Erythroblast (primary cell): ENCODE measurements around the gene SEH1L.
"Not testable (repeated sequence)": the region's sequence is repeated elsewhere in the genome, so short reads cannot be mapped to it uniquely, and the experiment has no call there.

Experiments used
- DNase-seq, 2 experiments: peaks; one replicate each; lab custom pipeline; 2025; lab: John Stamatoyannopoulos, UW
- GATA1 ChIP-seq: IDR thresholded peaks from 2 replicates; pipeline ENCODE4 v1.6.1; 2011; ENCODE audit warnings: low read depth, mild to moderate bottlenecking, control low read depth, low read length, moderate library complexity
- POLR2A ChIP-seq: IDR thresholded peaks from 2 replicates; pipeline ENCODE4 v1.6.1; 2011; ENCODE audit warnings: mild to moderate bottlenecking, low read length

Gene SEH1L

GRCh38 chr18:12960853-12961397 lies 13.1 kb downstream of the SEH1L start:
- no peak for TF ChIP-seq GATA1
- TF ChIP-seq POLR2A = no peak

GRCh38 chr18:12963069-12963468 lies 15.3 kb downstream of the SEH1L start:
- DNase-seq = no peak
- TF ChIP-seq POLR2A (no peak), GATA1 (no peak)

More at GRCh38 chr18:12960853-12961397, 13.1 kb downstream of the SEH1L start:
- DNase-seq = peak; percentile 50 to 54

GRCh38 chr18:12968115-12968514 lies 20.3 kb downstream of the SEH1L start:
- TF ChIP-seq GATA1 (no peak), POLR2A (no peak)
- DNase-seq = no peak

DNA sequence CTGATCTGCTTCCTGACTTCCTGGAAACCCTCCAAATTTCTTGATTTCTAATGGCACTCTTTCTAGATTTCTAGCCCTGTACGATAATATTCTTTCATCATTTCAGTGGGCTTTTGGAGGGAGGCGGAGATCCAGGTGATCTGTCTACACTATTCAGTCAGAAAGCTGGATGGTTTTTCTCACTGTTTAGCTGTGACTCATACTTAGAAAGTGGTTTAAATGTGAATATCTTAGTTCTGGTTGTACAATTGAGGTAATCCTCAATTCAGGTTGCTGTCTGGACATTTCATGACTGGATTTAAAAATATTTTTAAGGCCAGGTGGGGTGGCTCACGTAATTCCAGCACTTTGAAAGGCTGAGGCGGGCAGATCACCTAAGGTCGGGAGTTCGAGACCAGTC lies 20.8 kb downstream of the SEH1L start:
- no peak for TF ChIP-seq POLR2A
- TF ChIP-seq GATA1 = no peak
- DNase-seq = no peak

DNA sequence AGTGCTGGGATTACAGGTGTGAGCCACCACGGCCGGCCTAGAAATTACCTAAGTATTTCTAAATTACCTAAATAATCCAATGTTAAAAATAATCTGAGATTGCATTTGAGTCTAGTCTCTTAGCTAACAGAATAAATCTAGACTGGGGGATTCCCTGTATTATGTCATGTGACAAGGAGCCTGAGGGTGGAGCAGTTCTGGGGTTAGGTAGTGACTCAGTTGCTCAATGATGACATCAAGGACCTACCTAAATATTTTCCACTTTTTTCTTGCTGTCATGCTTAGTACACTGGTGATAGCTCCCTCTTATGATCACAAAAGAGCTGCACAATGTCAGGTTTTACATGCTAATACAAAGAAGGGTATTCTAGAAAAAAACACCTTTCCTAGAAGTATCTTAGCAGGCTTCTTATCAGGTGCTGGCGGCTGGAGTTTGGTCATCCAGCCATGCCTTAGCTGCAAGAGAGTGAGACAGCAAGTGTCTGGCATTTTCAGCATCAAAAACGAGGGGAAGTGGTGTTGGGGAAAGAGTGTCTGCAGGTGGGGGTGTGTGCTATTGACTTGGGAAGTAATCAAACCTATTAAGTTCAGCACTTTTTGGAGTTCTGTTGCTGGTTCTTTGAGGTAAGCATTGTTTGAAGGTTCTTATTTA lies 25.9 kb downstream of the SEH1L start:
- TF ChIP-seq POLR2A = no peak
- no peak for TF ChIP-seq GATA1
- DNase-seq = peak; percentile 21 to 31

GRCh38 chr18:12975488-12975887 lies 27.7 kb downstream of the SEH1L start:
- no peak for DNase-seq
- TF ChIP-seq POLR2A (no peak), GATA1 (no peak)

GRCh38 chr18:12976305-12976704 lies 28.5 kb downstream of the SEH1L start:
- no peak for DNase-seq
- no peak for TF ChIP-seq POLR2A
- no peak for TF ChIP-seq GATA1

GRCh38 chr18:12980065-12980464 lies 32.3 kb downstream of the SEH1L start:
- not testable (repeated sequence) for DNase-seq

DNA sequence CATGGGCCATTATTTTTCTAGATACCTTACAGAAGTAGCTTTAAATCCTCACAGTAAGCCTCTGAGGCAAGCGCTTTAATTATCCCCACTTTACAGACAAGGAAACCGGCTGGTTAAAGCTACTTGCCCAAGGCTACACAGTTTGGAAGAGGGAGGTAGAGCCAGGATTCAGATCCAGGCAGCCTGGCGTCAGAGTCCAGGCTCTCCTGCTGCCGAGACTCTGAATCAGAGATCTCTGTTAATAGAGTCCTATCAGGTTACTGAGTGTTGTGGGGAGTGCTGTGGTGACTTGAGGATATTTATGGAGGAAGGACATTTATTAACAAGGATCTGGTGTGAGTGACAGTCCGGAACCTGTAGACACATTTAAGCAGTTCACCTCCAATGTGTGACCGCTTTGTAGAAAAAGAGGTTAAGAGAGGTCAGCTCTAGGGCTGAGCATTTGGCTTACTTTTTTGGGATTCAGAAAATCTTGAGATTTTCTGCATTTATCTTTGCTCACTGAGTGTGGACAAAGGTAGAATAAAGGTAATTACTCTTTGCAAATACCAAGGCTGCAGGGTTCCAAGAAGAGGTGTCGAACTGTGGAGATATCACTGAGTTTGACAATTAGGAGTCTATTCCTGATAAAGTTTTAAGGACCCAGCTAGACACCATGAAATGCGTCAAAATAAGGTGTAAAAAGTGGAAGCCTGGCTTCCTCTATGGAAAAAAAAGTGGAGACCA lies 41.7 kb downstream of the SEH1L start:
- TF ChIP-seq POLR2A = no peak
- no peak for TF ChIP-seq GATA1
- no peak for DNase-seq

DNA sequence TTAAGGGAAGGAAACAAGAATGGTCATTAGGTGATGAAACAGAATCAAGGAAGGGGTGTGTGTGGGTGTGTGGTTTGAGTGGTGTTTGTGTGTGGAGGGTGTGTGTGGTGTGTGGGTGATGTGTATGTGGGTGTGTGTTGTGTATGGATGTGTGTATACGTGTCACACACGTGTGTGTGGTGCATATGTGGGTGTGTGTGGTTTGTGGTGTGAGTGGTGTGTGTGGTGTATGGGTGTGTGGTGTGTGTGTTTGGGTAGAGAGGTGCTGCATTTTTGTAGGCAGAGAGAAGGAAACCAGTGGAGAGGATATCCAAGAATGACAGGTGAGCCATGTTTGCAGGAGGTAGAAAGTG lies 42.3 kb downstream of the SEH1L start:
- no peak for TF ChIP-seq POLR2A
- no peak for TF ChIP-seq GATA1
- peak in 1 of 2 experiments; percentile 63 for DNase-seq

- no peak for DNase-seq
- TF ChIP-seq GATA1 = no peak
- no peak for TF ChIP-seq POLR2A
These were observed 42.8 kb downstream of the SEH1L start for GRCh38 chr18:12990641-12990966.

GRCh38 chr18:12990967-12991820 lies 43.4 kb downstream of the SEH1L start, which contains the start of gene CEP192:
CEP192 (plus strand) TSS chr18:12991362; CDS start chr18:12999425, 8,063 bp downstream.
- TF ChIP-seq GATA1 (no peak), POLR2A (peak; percentile 99)
- peak; percentile 100 for DNase-seq

DNA sequence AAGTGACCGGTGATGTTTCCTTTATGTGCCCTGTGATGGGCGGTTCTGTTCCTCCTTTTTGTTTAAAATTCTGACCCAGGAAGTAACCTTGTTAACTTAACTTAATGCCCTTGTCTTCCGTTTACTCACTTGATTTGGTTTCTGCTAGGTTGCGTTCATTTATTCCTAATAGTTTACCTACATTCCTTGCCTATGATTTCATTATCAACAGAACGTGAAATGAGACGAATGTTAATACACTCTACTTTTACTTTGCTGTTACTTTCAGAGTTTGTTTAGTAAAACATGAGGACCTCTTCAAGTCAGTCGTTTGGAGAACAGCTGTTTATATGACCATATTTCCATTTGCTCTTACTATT lies 44.0 kb downstream of the SEH1L start:
- TF ChIP-seq GATA1 = no peak
- no peak for TF ChIP-seq POLR2A
- DNase-seq = no peak

- TF ChIP-seq POLR2A (no peak), GATA1 (no peak)
These were observed 45.6 kb downstream of the SEH1L start for GRCh38 chr18:12993439-12993838.

DNA sequence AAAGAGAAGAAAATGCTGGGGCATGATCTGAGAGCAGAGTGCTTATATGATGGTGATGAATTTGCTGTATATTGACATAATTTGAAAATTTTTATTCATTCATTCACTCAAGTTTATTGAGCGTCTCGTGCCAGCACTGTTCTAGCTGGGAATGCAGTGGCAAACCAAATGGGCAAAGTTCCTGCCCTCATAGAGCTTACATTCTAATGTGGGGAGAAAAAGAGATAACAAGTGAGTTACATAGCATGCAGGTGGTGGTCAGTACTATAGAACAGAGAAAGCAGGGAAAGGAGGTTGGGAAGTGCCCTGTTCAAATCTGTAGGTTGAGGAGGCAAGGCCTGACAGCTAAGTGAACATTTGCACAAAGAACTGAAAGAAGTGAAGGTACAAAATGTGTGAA lies 47.6 kb downstream of the SEH1L start:
- TF ChIP-seq POLR2A = no peak
- no peak for TF ChIP-seq GATA1

More at GRCh38 chr18:12993439-12993838, 45.6 kb downstream of the SEH1L start:
- DNase-seq = no peak

More for the DNA sequence above, 47.6 kb downstream of the SEH1L start:
- DNase-seq = no peak
